KBM-7 (cell line): Measurements from ENCODE around the gene ME2.
"Not testable (repeated sequence)": the region's sequence is repeated elsewhere in the genome, so short reads cannot be mapped to it uniquely, and the experiment has no call there.

Experiments
- DNase-seq: peaks from one replicate; pipeline ENCODE4 v3.0.0-alpha.2; 2015
- in situ Hi-C: fragments of 300-500 bp; cut with MboI; formaldehyde crosslinking; loops from 2 replicates; pipeline ENCODE4 v1.14.3; 2020; ENCODE audit warnings: low sequenced_read_pairs, low pct_unique_long_range_greater_than_20kb, mixed read lengths

Gene ME2

GRCh38 chr18:50857166-50857565, 21.8 kb upstream of the ME2 start:
- in situ Hi-C loops, DNase-seq: not testable (repeated sequence)

DNA sequence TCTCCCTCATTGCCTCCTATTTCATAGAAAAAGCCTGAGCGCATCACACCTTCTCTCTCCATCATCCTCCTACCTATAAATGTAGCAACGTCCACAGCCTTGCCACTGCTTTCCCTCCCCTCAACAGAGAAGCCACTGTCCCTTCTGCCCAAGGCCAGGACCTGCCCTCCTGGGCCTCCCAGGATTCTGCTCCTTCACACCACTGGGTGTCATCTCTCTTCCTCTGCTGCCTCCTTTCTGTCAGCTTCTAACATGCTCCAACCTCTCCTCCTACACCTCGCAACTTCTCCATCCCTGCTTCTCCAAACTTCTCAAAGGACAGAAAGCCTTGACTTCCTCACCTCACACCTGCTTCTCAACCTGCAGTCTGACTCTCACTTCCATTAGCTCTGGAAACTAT, 21.2 kb upstream of the ME2 start:
- in situ Hi-C loops, result no loop called here
- DNase-seq, result no peak

DNA sequence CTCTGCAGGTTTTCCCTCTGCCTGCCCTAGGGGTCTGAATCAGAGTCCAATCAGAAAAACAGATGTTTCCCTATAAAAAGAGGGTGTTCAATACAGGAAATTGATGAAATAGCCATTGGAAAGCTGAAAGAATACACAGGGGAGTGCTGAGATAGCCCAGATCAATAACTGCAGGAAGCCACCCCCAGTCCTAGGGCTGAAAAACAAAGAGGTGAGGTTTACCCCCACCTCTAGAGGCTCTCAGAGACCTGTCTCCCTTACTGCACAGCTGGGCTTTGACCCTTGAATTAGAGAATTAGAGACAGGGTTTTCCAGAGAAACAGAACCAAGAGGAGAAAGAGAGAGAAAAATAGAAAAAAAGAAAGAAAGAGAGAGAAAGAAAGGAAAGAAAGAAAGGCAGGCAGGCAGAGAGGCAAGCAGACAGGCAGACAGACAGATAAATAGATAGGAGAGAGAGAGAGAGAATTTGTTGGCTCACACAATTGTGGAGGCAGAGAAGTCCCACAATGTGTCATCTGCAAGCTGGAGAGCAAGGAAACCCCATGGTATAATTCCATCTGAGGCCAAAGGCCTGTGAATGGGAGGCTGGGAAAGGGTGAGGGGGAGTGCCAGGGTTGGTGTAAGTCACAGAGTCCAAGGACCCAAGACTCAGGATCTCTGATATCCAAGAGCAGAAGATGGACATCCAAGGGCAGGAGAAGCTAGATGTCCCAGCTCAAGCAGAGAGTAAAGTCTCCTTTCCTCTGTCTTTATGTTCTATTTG, 18.9 kb upstream of the ME2 start:
- in situ Hi-C loops, result no loop called here
- DNase-seq, result no peak

- DNase-seq, result no peak
- in situ Hi-C loops, result no loop called here
Measured at GRCh38 chr18:50861617-50862016, 17.3 kb upstream of the ME2 start.

DNA sequence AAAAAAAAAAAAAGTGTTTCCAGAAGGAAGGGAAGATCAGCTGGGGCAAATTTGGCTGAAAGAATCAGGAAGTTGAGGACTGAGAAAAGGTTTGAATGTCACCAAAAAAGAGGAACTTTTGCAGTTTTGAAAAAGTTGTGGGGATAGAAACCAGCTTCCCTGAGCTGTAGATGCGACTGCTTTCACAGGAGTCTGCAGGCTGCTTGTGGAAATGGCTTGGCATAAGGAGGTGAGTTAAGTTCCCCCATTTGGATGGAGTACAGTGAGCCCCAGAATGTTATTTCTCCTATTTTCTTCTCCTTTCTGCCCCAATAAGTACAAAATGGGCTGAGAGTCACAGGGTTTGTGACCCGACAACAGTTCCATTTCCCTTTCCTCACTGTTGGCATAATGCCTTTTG, 16.5 kb upstream of the ME2 start:
- peak; percentile 80 for DNase-seq
- in situ Hi-C loops, result no loop called here

GRCh38 chr18:50863840-50864375, 15.0 kb upstream of the ME2 start:
- in situ Hi-C loops, result no loop called here

GRCh38 chr18:50866765-50867164, 12.2 kb upstream of the ME2 start:
- in situ Hi-C loops, result no loop called here
- DNase-seq, result peak; percentile 19

More at GRCh38 chr18:50863840-50864375, 15.0 kb upstream of the ME2 start:
- no peak for DNase-seq

DNA sequence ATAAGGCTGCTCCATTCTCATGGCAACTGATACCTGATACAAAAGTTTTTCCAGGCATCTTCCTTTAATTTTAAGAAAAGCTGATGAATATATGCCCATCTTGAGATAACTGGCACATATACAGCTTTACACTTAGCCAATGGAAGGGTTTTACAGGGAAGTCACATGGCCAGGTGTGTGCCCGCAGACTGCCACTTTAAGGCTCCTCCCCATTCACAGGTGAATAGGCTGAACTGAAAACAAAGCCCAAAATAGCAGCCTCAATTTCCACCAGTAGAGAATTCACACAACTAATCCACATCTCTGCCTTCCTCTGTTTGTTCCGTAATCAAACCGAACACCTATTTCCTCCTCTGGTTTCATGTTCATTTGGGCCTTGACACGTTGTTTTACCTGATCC, 9.8 kb upstream of the ME2 start:
- DNase-seq, result no peak
- in situ Hi-C loops, result no loop called here

DNA sequence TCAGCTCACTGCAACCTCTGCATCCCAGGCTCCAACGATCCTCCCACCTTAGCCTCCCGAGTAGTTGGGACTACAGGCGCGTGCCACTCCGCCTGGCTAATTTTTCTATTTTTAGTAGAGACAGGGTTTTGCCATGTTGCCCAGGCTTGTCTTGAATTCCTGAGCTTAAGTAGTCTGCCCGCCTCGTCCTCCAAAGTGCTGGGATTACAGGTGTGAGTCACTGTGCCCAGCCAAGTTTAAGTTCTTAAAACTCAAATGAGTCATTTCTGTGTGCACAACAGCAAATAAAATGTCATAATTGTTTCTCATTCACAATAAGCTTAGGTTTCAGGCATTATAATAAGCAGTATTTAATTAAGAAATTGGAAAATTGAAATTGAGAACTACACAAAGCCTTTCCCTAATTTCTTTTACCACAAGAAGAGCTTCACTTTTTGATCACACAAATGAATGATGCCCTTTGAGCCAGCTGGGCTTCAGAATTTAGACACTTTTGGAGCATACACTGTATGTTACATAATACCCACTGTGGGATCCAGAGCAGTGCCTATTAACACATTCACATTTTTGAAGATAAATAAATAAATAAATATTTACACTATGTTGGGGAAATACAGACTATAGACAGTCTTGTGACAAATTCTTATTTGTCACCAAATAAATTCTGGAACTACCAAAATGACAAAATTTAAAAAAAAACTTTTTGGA, 8.6 kb upstream of the ME2 start:
- in situ Hi-C loops, result no loop called here
- DNase-seq, result no peak

DNA sequence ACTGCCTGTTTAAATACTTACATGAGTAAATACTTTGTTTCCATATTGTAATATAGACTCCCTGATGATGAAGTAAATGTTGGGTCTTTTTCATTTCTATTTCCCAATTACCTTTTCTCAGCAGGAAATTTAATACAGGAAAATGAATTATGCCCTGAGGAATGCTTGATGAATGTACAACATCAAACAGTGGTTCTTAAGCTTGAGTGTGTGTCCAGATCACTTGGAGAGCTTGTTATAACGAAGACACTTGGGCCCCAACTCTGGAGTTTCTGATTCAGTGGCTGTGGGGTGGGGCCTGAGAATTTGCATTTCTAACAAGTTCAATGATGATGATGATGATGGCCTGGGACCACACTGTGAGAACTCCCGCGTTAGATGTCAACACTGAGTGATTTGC, 7.1 kb upstream of the ME2 start:
- in situ Hi-C loops, result no loop called here
- DNase-seq, result no peak

DNA sequence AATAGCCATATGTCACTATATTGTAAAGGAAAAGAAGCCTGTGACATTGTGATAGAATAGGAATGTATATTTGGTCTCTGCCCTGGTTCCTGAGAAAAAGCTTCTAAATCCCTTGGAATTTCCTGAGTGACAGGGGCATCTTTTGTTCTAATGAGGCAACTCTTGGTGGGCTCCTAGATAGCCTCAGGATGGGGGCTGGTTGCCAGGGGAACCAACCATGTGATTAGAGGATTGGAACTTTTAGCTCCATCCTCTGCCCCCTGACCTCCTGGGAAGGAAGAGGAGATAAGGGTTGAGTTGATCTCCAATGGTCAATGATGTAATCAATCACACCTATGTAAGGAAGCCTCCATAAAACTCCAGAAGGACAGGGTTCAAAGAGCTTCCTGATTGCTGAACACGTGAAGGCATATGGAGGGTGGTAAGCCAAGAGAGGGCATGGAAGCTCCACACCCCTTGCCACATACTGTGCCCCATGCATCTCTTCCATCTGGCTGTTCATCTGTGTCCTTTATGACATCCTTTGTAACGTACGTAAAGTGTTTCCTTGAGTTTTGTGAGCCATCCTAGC, 2.9 kb upstream of the ME2 start:
- in situ Hi-C loops, result no loop called here

GRCh38 chr18:50877545-50878265, 1.2 kb upstream of the ME2 start:
- in situ Hi-C loops, result no loop called here
- DNase-seq, result no peak

More for the DNA sequence above, 2.9 kb upstream of the ME2 start:
- no peak for DNase-seq

- in situ Hi-C loops, result no loop called here
- DNase-seq, result peak; percentile 48
Measured at GRCh38 chr18:50879302-50880118, 592 bp downstream of the ME2 start.

DNA sequence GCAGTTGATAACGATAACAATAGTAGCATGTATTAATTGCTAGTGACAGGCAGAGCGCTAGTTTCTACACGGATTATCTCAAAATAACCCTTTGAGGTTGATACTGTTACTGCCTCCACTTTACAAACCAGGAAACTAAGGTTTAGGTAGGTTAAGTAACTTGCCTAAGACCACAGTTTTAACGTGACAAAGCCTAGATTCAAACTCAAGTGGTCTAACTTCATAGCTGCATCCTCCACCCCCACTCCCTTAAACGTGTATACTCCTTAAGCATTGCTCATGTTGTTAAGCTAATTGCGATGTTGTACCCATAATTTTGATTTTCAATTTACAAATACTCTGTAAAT, 1.2 kb downstream of the ME2 start:
- in situ Hi-C loops, result no loop called here
- peak; percentile 41 for DNase-seq

DNA sequence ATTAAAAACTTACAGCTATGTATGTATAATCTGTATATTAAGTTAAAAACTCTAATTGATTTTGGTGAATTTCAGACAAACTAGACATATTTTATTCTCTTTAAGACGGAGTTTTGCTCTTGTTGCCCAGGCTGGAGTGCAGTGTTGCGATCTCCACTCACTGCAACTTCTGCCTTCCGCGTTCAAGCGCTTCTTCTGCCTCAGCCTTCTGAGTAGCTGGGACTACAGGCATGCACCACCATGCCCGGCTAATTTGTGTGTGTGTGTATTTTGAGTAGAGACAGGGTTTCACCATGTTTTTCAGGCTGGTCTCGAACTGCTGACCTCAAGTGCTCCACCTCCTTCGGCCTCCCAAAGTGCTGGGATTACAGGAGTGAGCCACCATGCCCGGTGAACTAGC, 2.0 kb downstream of the ME2 start:
- DNase-seq, result peak; percentile 50
- in situ Hi-C loops, result not testable (repeated sequence)

GRCh38 chr18:50886929-50887328, 8.0 kb downstream of the ME2 start:
- in situ Hi-C loops, result no loop called here
- DNase-seq, result no peak

- in situ Hi-C loops, result no loop called here
- DNase-seq, result no peak
Measured at GRCh38 chr18:50895350-50896045, 16.6 kb downstream of the ME2 start.

DNA sequence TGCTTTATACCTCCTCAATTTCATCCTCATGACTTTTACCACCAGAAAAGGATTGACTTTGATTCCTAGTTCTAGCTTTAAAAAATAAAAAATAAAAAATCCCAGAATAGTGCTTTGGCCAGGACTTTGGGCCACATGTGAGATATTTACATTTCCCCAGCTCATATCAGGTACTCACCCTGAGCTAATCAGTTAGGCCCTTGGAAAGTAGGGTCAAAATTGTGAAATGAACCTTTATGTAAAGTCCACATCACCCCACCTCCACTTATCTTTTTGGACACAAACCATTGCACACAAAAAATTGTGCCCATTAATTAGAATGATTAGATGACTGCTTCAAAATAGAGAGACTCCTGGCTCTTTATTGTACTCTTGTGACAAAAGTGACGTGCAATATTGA, 17.2 kb downstream of the ME2 start:
- in situ Hi-C loops, result no loop called here
- DNase-seq, result no peak
